CD4-positive, alpha-beta T cell treated with Interleukin-6 at 100 ng/mL for 8 hours (primary cell): Measurements from ENCODE around the gene TAF4.

Experiments
- DNase-seq: peaks from one replicate; pipeline ENCODE4 v3.0.0-alpha.2; 2020; ENCODE audit warnings: mixed read lengths, low spot score

TAF4 gene

DNA sequence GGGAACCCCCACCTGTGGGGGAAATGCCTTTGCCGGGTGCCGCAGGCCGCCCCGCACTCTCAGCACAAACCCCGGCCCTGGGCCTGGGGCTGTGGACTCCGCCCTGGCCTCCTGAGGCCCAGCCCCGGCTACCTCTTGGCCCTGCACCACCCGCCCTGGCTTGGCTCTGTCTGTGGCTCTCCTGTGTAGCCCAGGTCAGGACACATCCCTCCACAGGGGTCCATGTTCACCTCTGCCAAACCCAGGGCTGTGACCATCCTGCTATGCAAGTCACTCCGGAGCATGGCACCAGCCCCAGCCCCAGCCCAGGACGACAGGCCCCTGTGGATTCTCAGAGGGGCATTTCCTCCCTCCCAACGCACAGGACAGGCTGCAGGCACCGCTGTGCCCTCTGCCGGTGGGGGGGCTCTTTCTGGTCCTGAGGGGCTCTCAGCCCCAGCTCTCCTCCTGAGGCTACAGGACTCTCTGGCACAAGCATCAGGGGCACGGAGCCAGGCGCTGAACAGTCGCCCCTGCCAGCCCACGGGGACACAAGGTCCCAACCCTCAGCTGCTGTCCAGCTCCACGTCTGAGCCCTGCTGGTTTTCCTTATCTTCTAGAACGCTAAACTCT is 45.7 kb downstream of the TAF4 start:
- no peak for DNase-seq

DNA sequence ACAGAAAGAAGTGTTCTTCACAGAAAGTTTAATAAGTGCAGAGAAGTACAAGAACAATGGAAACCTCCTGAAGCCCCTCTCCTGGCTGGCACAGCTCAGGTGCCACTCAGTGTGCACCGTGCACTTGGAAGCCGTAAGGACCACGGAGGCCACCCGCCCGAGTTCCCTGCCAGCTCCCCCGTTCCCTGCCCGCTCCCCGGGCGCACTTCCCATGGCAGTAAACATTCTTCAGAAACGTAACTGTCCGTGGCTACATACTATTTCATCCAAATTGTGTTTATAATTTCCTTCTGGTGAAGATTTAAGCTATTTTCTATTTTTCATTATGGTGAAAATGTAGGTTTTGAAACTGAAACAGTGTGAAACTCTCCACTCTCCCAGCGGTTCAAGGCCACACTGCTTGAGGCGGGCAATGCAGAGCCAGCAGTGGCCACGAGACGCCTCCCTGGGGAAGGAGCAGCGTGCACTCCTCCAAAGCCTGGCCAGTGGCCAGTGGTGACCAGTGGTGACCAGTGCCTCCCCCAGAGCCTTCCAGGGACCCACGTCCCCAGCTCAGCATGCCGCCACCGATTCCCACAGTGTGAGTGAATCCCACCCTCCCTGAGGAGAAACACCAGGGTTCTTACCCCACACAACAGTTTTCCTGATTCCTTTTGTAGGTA is 46.4 kb downstream of the TAF4 start:
- no peak for DNase-seq

DNA sequence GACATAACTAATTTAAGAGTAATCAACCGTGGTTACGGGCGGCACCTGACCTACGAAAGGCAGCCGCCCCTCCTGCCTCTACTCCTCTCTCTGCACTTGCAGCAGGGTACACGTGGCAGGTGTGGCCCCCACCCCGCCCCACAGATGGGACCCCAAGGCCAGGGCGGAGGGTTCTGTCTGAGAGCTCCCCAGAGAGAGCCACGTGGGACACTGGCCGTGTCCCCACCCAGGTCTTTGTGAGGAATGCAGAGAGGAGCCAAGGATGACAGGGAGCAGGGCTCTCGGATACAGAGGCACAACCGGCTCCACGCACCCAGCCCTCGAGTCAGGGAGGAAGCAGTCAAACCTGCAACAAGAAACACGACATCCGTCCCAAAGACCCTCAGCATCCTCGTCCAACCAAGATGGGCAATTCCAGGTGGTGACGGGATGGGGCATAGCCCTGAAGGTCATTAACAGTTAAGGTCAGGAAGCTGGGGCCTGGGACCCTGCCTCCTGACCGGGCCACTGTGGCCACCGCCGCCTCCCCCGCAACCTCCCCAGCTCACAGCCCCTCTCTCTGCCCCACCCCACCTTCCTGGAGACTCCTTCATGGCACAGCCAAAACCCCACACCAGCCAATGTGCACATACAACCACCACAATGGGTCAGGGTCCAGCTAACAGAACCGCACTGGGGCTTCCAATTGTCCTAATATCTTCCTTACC is 47.1 kb downstream of the TAF4 start:
- DNase-seq, result no peak

DNA sequence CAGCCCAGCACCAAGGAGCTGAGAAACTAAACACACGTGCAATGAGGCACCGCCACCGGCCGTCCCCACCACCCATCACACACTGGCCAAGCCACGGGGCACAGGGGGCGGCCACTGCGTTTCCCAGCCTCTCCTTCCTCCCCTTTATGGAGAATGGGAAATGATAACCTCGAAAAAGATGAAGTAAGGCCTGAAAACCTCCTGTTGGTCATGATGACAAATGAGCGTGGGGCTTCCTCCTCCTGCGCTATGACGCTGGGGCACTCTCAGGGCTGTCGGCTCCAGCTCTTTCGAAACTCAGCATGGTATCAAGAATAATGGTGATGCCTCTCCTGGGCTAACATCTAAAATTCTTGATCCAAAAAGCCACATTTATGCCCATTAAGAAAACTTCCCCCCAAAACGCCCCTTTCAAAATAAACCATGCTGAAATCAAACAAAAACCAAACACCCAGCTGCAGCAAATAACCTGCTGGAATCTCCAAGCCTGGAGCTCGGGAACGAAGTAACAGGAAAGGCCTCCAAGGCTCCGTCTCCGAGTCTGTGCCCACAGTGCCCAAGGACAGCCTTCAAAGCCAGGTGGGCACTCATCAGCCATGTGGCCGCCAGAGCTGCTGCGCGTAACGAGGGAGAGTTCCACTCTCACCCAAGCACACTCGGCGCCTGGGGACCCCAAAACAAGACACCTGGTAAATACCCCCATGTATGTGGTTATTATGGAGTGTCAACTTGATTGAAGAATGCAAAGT is 50.0 kb downstream of the TAF4 start:
- no peak for DNase-seq

GRCh38 chr20:62014889-62015537 is 50.7 kb downstream of the TAF4 start:
- DNase-seq, result no peak

GRCh38 chr20:62014488-62014775 is 51.2 kb downstream of the TAF4 start:
- no peak for DNase-seq

GRCh38 chr20:62012631-62013030 is 53.0 kb downstream of the TAF4 start:
- no peak for DNase-seq

GRCh38 chr20:62011938-62012534 is 53.6 kb downstream of the TAF4 start:
- no peak for DNase-seq

- DNase-seq, result no peak
Observed at GRCh38 chr20:62011403-62011790, 54.3 kb downstream of the TAF4 start.

GRCh38 chr20:62010551-62011402 is 54.9 kb downstream of the TAF4 start:
- DNase-seq, result peak; percentile 61

- no peak for DNase-seq
Observed at GRCh38 chr20:62009869-62010445, 55.7 kb downstream of the TAF4 start.

DNA sequence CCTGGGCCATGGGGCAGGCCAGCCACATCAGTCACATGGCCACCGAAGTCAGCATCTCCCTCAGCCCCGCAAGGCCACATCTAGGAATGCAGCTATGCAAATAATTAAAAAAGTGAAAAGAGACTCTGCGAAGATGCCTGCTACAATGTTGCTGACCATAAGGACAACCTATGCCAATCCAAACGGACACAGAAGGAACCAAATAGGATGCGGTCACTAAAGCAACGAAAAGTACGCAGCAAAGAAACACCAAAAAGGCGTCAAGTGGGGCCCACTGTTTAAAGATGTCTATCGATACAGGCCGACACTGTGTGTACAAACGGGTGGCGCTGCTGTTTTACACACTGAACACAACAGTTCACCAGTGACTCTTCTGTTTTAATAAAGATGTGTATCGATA is 56.4 kb downstream of the TAF4 start:
- no peak for DNase-seq

GRCh38 chr20:62008643-62009183 is 57.0 kb downstream of the TAF4 start:
- no peak for DNase-seq

DNA sequence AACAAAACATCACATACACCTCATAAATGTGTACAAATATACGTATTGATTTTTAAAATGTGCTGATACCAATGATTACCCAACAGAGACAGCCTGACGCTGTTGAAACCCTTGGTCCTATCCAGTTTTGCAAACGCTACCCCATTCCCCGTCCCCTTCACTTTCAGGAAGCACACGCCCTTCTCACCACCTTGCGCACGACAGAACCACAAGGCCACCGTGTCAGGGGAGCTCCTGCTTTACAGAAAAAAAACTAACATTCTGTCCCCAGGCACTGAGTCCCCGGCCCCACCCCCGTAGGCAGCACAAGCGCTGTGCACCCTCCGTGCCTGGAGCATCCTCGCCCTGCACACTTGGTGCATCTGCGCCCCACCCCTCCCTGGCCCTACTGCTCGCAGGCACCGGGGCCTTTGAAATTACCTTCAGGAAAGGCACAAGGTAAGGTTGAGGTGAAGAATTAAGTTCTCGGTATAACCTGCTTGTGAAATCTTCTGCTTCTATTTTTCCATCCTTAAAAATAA is 58.5 kb downstream of the TAF4 start:
- no peak for DNase-seq

DNA sequence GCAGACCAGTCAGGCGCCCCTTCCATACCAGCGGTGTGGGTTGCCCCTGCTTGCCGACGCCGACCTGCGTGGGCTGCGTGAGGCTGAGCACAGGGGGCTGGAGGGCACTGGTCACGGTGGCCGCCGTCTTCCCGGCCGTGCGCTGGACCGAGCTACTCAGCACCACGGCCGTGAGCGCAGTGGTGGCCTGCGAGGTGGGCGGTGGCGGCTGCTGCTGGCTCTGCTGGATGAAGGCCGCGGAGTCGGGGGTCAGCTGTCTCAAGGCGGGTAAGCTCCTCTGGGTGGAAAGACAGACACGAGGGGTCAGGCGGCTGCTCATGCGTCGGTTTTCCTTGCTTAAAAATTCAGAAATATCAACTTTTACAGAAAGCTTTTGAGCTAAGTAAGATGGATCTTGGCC is 59.2 kb downstream of the TAF4 start:
- DNase-seq, result no peak

GRCh38 chr20:62004614-62005013 is 61.1 kb downstream of the TAF4 start:
- no peak for DNase-seq

DNA sequence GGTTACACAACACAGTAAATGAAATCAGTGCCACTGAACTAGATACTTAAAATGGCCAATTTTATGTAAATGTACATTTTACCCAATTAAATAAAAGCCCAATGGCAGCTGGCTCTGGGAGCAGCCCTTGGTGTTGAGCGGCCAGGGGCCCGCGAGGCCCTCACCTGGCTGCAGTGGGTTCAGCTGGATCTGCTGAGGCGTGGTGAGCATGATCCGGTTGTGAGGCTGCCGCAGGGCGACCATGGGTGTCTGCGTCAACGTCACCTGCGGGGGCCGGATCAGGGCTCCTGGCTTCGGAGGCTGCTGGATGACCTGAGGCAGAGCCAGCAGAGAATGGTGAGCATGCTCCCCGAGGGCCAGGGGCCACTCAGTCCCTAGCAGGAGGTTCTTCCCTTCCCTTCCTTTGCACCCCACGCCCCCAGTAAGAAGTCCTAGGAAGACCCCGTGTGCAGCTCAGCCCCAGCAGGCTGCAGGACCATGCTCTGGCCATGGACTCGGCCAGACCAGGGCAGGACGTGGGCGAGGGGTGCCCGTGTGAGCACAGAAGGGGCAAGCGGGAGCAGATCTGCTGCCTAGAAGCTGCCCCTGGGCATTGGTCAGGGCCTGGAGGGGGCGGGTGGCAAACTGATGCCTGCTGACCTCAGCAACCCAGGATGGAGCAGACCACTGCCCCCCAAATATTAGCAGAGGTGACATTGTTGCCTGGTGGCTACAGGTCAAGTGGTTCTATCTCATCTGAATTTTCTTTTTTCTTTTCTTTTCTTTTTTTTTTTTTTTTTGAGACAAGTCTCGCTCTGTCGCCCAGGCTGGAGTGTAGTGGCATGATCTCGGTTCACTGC is 61.9 kb downstream of the TAF4 start:
- DNase-seq, result no peak

DNA sequence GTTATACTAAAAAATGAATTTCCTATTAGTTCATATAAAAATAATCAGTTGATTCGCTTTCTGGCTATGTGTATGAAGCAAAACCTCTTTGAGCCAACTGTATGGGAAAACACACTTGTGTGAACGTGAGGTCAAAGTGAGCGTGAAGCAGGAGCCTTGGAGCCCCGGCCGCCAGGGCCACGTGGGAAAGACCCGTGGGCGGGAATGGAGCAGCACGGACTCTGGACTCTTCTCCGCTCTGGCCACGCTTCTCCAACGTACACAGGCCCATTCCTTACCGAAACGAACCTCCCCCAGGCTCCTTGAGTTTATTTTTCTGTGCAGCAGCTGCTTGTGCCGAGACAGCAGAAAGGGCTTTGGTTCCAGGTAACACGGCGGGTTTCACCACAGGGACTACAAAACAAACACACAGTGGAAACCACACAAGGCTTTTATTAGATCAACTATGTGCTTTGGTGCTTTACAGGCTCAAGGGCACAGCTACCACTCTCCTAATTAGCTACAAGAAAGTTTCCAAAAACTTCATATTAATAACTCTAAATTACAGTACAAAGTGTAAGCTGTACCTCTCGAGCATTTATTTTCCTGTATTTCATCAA is 62.7 kb downstream of the TAF4 start:
- DNase-seq, result no peak

DNA sequence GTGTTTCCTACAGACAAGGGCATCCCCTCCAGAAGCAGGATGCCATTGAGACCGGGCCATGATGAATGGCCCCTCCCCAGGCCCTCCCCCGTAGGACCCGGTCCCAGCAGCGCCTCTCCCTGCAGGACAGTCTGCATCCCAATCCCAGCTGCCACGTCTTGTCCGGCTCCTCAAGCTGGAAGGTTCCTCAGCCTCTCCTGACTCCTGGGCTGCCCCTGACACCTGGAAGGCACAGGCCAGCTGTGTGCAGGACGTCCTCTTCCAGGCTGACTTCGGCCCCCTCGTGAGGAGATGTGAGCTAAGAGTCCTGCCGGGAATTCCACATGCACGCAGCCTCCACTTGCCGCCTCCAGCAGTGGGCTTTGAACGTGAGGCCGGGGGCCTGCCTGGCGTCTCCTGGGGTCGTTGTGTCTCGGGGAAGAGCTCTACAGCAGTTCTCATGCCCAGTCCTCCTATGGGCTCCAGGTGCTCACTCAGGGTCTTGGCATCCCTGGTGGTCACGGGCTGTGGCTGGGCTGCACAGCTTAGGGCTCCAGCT is 64.4 kb downstream of the TAF4 start:
- no peak for DNase-seq
